GM19463 (cell line): ENCODE measurements around the gene SPTY2D1.
"Not testable (repeated sequence)": the region's sequence is repeated elsewhere in the genome, so short reads cannot be mapped to it uniquely, and the experiment has no call there.

ENCODE experiments used
- ATAC-seq: cut with Tn5 transposase; IDR thresholded peaks from one replicate; pipeline ENCODE4 v1.9.1; 2021; ENCODE audit warnings: mild to moderate bottlenecking, moderate library complexity; ENCODE audit not compliant: unreplicated experiment

The SPTY2D1 gene, protein sequence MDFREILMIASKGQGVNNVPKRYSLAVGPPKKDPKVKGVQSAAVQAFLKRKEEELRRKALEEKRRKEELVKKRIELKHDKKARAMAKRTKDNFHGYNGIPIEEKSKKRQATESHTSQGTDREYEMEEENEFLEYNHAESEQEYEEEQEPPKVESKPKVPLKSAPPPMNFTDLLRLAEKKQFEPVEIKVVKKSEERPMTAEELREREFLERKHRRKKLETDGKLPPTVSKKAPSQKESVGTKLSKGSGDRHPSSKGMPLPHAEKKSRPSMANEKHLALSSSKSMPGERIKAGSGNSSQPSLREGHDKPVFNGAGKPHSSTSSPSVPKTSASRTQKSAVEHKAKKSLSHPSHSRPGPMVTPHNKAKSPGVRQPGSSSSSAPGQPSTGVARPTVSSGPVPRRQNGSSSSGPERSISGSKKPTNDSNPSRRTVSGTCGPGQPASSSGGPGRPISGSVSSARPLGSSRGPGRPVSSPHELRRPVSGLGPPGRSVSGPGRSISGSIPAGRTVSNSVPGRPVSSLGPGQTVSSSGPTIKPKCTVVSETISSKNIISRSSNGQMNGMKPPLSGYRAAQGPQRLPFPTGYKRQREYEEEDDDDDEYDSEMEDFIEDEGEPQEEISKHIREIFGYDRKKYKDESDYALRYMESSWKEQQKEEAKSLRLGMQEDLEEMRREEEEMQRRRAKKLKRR

DNA sequence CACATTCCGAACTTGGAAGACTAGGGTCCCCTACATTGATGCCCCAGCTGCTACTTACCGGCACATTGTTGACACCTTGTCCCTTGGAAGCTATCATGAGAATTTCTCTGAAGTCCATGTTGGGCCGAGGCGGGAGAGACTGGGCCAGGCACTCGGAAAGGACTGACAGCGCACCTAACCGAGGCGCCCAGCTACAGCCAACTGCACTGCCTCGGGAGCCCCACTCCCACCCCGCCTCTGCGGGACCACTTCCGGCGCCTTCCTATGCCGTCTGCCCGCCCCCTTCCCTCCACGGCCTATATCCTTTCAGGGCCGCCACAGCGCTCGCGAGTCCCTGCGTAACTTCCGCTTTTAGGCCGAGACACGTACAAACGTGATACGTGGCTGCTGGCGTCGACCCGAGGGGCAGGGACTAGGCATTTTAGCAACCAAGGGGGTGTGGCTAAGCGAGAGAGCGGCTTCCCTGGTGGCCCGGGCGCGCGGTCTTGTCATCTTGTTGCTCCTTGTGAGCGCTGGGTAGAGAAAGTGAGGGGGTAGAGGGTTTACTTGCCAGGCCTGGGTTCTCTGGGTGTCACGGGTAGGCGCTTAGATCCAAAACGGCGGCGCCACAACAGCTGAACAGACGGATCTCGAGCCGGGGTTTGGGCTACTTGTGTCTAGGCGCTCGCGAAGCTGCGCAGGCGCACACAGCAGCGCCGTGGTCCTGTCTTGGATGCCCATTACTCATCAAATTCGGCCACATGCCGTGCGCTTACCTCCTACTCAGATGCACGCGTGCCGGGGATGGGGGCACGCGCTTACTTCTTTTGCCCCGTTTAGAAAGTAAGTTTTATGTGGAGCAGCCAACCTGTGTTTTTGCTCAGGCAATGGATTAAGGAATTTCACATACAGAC, at the start of gene SPTY2D1:
TSS of gene SPTY2D1 (minus strand) at position 203 of the 893 bp plus-strand sequence. CDS start at position 118, 85 bp downstream.
- peak; percentile 94 for ATAC-seq

DNA sequence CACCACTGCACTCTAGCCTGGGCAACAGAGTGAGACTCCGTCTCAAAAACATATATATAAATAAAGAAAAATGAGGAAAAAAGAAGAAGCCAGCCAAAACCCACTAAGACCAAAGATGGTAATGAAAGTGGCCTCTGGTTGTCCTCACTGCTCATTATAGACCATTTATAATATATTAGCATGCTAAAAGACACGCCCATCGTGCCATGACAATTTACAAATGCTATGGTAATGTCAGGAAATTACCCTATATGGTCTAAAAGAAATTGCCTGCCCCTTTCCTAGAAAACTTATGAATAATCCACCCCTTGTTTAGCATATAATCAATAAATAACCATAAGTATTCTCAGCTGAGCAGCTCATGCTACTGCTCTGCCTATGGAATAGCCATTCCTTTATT, 48.3 kb upstream of the SPTY2D1 start:
- no peak for ATAC-seq

DNA sequence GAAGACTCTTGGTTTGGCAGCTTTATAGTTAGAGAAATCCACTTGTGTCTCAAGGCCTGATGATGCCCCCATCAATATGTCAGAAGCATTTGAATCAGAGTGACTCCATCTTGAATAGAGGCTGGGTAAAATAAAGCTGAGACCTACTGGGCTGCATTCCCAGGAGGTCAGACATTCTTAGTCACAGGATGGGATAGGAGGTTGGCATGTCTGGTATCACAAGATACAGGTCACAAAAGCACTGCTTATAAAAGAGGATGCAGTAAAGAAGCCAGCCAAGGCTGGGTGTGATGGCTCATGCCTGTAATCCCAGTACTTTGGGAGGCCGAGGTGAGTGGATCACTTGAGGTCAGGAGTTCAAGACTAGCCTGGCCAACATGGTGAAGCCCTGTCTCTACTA, 47.8 kb upstream of the SPTY2D1 start:
- ATAC-seq = not testable (repeated sequence)

DNA sequence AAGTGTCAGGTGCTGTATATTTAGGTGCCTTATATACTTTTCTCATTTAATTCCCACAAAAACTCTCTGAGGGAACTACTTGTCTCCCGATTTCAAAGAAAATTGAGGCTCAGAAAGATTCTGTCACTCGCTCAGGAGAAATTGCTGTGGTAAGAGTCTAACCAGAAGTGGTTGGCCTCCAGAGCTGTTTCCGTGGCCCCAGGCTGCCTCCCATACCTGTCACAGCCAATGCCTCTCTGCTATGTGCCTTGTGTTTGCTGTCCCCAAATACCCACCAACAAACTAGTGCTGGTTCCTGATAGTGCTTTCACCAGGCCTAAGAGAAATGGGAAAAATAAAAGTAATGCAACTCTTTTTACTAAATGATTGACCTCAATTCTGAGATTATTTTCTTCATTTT, 43.4 kb upstream of the SPTY2D1 start:
- no peak for ATAC-seq

DNA sequence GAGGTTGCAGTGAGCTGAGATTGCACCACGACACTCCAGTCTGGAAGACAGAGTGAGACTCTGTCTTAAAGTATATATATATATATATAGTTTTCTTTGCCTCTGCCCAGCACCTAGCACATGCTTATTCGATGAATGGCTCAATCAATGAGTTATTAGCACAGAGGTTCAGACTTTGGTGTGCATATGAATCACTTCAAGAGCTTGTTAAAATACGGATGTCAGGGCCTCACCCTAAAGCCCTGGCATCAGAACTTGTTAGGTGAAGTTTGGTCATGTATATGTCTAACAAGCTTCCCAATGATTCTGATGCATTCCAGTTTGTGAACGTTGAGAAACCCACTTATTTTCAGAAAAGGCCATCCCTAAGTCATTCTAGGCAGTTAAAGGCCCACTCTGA, 42.7 kb upstream of the SPTY2D1 start:
- ATAC-seq = no peak

DNA sequence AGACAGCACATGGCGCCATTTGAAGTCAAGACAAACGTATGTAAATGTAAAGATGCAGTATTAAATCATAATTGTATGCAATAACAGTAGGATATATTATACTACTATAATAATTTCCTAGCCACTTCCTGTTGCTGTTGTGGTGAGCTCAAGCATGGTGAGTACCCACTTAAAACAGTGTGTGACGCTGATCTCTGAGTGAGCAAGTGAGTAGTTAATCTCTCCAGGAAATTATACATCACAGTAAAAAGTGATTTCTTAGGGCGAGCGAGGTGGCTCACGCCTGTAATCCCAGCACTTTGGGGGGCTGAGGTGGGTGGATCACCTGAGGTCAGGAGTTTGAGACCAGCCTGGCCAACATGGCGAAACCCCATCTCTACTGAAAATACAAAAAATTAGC, 38.1 kb upstream of the SPTY2D1 start:
- not testable (repeated sequence) for ATAC-seq

DNA sequence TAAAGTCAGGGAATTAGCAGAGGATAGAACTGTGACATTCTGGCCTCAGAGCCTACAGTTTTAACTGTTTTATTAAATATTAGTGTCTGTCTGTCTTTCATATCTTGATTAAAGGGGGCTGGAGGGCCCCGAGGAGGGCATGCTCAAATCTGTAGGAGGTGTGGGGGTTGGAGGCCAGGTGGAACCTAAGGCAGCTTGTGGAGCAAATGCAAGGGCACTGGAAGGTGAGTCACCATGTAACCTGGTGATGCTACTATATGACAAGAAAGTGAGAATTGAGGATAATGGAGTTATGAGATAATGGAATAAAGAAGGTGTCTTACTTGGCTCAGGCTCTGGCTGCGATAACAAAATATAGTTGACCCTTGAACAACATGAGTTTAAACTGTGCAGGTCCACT, 37.1 kb upstream of the SPTY2D1 start:
- no peak for ATAC-seq

DNA sequence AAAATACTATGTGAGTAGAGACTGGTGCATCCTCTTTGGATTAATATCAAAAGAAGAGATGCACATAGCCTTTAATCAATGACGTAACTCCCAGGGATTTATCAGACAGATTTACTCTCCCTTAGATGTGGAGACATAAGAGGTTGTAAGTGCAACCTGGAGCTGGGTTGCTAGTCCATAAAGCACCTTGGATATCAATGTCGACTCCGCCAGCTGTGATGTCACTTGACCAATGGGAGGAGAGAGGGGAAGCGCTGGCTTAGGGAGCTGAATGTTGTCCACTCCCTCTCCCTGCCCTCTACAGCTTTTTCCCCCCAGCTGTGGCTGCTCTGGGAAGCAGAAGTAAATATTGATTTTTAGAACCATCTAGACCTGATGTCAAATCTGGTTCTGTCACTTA, 35.6 kb upstream of the SPTY2D1 start:
- no peak for ATAC-seq

DNA sequence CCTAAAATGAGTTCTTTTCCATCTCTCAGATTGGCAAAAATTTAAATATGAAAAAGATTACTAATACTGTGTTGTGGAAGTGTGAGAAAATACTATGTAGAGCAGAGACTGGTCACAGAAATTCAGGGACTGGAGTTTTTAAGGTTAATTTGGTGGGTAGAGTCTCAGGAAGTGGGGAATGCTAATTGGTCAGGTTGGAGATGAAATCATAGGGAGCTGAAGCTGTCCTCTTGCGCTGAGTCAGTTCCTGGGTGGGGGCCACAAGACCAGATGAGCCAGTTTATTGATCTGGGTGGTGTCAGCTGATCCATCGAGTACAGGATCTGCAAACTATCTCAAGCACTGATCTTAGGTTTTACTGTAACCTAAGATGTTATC, 35.1 kb upstream of the SPTY2D1 start:
- ATAC-seq = no peak

DNA sequence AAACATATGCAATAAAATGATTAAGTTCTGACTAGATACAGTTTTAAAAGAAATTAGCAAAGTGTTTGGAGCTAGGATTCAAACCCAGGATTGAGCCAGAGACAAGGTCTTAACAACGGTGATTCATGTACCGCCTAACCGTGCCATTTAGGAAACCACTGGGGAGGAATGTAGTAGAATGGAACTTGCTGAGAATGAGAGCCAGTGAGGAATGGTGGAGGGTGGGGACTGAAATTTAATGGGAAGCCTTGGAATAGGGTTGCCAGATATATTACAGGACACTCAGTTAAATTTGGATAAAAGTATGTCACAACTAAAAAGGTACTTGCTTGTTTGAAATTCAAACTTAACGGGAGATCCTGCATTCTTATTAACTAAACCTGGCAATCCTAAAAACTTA, 34.0 kb upstream of the SPTY2D1 start:
- no peak for ATAC-seq

DNA sequence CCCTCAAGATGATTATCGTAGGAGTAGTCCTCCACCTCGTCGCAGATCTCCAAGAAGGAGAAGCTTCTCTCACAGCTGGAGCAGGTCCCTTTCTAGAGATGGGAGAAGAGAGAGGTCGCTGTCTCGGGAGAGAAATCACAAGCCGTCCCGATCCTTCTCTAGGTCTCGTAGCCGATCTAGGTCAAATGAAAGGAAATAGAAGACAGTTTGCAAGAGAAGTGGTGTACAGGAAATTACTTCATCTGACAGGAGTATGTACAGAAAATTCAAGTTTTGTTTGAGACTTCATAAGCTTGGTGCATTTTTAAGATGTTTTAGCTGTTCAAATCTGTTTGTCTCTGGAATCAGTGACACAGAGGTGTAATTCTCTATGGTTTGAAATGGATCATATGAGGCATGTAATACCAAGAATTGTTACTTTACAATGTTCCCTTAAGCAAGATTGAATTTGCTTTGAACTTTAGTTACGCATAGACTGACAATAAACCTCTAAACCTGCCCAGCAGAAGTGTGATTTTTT, 31.3 kb upstream of the SPTY2D1 start:
- not testable (repeated sequence) for ATAC-seq

DNA sequence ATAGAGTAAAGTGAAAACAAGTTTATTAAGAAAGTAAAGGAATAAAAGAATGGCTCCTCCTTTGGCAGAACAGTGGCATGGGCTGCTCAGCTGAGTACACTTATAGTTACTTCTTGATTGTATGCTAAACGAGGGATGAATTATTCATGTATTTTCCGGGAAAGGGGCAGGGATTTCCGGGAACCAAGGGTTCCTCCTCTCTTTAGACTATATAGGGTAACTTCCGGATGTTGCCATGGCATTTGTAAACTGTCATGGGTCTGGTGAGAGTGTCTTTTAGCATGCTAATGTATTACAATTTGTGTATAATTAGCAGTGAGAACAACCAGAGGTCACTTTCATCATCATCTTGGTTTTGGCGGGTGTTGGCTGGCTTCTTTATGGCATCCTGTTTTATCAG, 23.5 kb upstream of the SPTY2D1 start:
- ATAC-seq = no peak

DNA sequence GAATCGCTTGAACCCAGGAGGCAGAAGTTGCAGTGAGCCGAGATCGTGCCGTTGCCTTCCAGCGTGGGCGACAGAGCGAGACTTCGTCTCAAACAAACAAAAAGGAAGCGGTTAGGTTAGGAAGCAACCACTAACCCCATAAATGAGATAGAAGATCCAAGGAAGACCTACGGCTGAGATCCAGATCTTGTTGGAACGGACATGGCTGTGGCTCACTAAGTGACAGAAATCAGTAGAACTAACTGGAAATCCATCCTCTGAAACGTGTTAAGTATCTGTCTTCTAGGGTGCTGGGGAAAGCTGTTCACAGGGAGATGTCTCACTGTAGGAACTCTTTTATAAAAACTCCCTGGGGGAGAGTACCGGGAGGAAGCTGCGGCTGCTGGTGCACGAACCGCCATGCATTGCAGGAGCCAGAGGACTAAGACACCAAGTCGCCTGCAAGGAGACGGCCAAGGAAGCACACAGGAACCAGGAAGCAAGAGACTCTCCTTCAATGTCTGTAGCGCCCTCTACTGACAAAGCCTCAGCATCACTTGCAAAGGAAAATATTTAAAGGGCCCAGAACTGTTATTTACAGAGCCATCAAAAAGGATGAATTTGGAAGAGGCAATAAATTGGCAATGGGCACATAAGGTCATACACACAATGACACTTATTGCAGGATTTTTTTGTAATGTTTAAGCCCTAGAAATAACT, 16.9 kb upstream of the SPTY2D1 start:
- peak; percentile 76 for ATAC-seq

DNA sequence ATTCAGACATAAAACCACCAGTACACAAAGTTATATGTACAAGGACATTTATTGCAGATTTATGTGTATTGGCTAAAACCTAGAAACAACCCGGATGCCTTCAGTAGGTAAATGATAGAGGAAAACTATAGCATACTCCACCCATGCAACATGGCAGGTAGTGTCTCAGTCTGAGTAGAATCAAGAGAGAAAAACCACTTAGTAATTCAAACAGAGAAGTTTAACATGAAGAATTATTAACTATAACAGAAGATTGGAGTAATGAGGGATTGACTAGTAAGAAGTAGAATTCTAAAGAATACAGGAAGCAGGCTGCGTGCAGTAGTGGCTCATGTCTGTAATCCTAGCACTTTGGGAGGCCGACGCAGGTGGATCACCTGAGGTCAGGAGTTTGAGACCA, 16.2 kb upstream of the SPTY2D1 start:
- peak; percentile 53 for ATAC-seq

DNA sequence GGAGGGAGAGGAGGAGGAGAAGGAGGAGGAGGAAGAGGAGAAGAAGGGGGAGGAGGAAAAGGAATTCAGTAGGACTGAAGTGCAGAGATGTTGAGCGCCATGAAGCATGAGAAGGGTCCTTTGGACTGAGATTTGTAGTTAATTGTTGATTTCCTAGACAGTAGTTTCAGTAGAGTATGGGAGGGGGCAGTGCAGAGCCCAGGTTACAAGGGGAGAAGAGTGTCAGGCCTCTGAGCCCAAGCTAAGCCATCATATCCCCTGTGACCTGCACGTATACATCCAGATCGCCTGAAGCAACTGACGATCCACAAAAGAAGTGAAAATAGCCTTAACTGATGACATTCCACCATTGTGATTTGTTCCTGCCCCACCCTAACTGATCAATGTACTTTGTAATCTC, 8.9 kb upstream of the SPTY2D1 start:
- ATAC-seq = not testable (repeated sequence)

DNA sequence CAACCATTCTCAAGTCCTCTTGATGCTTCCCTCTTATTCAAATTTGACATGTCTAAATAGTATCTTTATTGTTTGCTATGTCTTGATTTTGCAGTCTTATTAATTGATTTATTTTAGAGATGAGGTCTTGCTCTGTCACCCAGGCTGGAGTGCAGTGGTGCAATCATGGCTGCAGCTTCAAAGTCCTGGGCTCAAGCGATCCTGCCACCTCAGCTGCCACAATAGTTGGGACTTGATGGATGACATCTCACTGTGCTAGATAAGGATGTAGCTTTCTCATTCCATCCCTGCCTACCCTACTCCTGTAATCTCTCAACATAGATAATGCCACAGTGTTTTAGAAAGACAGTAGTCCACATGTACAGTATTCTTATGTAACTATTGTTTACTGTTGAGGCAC, 7.5 kb upstream of the SPTY2D1 start:
- ATAC-seq = no peak

DNA sequence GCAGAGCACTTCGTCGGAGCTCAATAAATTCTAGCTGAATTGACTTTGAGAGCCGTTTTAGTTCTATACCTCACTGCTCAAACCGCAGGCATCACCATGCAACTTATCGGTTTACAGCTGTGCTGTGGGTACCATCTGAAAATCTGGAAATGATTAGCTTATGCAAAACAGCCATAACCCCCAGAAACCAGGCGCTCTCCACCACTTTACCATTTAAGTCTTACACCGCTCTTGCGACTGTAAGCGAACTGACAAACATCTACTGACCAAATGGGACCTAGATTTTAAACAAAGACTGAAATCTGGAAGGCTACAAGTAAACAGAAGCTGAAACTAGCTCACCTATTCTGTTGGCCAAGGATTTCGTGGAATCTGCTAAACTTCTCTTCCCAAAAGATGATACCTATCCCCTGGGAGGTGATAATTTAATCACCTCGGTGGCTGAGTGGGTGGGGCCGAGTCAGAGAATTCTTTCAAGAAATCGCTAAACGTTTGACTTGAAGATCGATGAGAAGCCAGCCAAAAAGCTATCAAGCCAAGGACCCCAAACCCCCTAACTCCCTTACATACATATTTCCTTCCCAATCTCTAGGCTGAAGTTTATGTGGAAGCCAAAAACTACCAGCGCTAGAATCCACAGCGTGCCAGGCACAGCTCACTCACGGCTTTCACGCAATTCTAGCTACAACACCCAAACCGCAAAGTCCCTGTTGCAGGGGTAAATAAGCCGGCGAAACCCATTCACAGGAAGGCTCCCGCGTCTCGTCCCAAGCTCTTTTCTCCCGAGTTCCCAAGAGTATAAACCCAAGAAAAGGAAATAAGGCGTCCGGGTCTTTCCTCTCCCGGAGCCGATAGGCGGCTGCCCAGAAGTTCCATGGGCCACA, 644 bp downstream of the SPTY2D1 start:
- ATAC-seq = peak; percentile 53

DNA sequence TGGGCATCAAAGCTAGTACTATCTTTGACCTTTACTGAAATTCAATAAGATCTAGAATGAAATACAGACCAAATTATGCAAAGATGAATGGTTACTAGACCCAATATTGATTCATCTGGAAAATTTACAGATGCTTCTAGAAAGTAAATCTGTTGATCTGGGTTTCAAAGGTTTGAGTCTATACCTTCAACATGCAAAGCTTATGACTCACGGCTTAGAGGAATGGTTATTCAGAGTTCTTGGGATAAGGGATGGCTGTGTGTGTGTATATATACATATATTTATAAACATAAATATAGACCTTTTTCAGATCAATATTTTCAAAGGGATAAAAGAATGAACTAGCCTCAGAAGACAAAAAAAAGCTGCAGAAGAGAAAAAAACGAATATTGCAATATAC, 1.3 kb downstream of the SPTY2D1 start:
- ATAC-seq = no peak

DNA sequence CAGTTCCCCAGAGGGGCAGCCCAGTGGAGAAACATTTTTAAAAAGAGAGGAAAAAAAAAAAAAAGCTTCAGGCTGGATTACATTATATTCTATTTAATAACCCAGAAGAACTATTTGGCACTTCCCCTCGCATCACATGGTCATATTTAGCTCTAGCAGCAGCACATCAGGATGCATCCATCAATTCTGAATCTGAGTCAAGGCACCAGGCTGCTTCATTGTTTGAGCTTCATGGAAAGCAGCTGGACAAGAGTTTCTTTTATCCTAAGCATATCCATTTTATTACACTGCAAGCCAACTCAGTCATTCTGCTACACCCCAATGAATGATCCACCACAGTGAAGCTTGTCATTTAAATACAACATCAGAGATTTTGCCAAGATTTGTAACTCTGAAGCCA, 10.0 kb downstream of the SPTY2D1 start:
- ATAC-seq = no peak

DNA sequence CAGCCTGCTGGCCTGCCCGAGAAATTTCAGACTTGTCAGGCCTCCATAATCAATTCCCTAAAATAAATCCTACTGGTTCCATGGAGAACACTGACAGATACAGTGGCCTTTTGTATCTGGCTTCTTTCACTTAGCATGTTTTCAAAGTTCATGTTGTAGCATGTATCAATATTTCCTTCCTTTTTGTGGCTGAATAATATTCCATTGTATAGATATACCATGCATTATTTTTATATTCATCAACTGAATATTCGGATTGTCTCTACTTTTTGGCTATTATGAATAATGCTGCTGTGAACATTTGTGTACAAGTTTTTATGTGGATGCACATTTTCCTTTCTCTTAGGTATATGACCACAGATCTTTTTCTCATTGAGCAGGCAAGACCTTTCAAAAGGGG, 10.4 kb downstream of the SPTY2D1 start:
- no peak for ATAC-seq
